ENCODE results near the gene ADCK2. TPM values are rescaled to one million over a fixed set of nuclear protein-coding genes. Genes with fewer than 3 reads are reported as not detected.
A peak's percentile ranks its signal among the peaks of the same experiment; 100 is the strongest.
"Not testable (repeated sequence)": the region's sequence is repeated elsewhere in the genome, so short reads cannot be mapped to it uniquely, and the experiment has no call there.

Gene ADCK2, protein sequence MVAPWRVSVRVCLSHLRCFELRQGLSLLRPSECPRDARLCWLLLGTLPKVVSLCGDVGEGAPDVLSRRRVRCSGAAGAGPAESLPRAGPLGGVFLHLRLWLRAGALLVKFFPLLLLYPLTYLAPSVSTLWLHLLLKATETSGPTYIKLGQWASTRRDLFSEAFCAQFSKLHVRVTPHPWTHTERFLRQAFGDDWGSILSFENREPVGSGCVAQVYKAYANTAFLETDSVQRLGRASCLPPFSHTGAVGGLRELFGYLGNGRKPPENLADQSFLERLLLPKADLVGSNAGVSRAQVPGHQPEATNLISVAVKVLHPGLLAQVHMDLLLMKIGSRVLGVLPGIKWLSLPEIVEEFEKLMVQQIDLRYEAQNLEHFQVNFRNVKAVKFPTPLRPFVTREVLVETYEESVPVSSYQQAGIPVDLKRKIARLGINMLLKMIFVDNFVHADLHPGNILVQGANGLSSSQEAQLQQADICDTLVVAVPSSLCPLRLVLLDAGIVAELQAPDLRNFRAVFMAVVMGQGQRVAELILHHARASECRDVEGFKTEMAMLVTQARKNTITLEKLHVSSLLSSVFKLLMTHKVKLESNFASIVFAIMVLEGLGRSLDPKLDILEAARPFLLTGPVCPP
- 10 to 100 TPM; 23.3 to 23.9 TPM for total RNA-seq

DNA sequence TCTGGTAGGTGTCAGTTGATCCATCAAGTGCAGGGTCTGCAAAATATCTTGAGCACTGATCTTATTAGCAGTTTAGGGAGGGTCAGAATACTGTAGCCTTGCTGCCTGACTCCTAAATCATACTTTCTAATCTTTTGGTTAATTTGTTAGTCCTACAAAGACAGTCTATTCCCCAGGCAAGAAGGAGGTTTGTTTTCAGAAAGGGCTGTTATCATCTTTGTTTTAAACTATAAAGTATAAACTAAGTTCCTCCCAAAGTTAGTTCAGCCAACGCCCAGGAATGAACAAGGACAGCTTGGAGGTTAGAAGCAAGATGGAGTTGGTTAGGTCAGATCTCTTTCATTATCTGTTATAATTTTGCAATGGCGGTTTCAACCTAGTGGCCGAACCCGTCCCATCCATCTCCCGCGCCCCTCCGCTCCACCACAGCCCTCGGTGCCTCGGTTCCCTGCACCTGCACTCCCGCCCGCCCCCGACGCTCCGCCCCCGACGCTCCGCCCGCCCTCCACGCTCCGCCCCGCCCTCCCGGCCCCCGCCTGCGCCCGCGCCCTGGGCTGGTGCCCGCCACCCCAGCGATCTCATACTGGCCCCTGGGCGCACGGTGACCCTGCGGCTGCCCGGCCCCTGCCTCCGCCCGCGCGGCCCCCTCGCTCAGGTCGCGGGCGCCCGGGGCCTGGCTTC lies at the start of gene ADCK2:
Gene ADCK2 (plus strand): TSS at position 564 of the 681 bp plus-strand sequence. CDS start 386 bp downstream, outside the sequence.
- Mint-ChIP-seq H3K27ac (peak within 1 kb of the TSS; percentile 76), H3K27me3 (no peaks in the 10 kb centered on the region), H3K4me1 (peaks cover 27% of the 10 kb centered on the region), H3K4me3 (peak within 1 kb of the TSS; percentile 89), H3K9me3 (no peaks in the 10 kb centered on the region), H3K36me3 (peaks cover 10% of the 10 kb centered on the region)
- peak; percentile 65 for DNase-seq

- no peaks in the 10 kb centered on the region for H3K4me1 Mint-ChIP-seq
- H3K9me3 Mint-ChIP-seq: no peaks in the 10 kb centered on the region
- no peak overlapping the region for H3K27ac Mint-ChIP-seq
These were observed 48.8 kb upstream of the ADCK2 start for GRCh38 chr7:140623980-140624379.

GRCh38 chr7:140624392-140625191 lies 48.2 kb upstream of the ADCK2 start:
- H3K27ac Mint-ChIP-seq: no peak overlapping the region
- H3K36me3 Mint-ChIP-seq: no peaks in the 10 kb centered on the region
- no peaks in the 10 kb centered on the region for H3K4me1 Mint-ChIP-seq
- H3K27me3 Mint-ChIP-seq: peaks cover 5% of the 10 kb centered on the region
- H3K4me3 Mint-ChIP-seq: no peak overlapping the region
- no peak for DNase-seq
- H3K9me3 Mint-ChIP-seq: no peaks in the 10 kb centered on the region

More at GRCh38 chr7:140623980-140624379, 48.8 kb upstream of the ADCK2 start:
- peaks cover 5% of the 10 kb centered on the region for H3K27me3 Mint-ChIP-seq
- H3K36me3 Mint-ChIP-seq: no peaks in the 10 kb centered on the region
- no peak for DNase-seq
- H3K4me3 Mint-ChIP-seq: no peak overlapping the region

DNA sequence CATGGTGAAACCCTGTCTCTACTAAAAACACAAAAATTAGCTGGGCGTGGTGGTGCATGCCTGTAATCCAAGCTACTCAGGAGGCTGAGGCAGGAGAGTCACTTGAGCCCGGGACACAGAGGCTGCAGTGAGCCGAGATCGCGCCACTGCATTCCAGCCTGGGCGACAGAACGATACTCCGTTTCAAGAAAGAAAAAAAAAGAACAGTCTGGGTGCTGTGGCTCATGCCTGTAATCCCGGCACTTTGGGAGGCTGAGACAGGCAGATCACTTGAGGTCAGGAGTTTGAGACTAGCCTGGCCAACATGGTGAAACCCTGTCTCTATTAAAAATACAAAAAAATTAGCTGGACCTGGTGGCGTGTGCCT lies 47.6 kb upstream of the ADCK2 start:
- H3K27me3 Mint-ChIP-seq, H3K27ac Mint-ChIP-seq: not testable (repeated sequence)

DNA sequence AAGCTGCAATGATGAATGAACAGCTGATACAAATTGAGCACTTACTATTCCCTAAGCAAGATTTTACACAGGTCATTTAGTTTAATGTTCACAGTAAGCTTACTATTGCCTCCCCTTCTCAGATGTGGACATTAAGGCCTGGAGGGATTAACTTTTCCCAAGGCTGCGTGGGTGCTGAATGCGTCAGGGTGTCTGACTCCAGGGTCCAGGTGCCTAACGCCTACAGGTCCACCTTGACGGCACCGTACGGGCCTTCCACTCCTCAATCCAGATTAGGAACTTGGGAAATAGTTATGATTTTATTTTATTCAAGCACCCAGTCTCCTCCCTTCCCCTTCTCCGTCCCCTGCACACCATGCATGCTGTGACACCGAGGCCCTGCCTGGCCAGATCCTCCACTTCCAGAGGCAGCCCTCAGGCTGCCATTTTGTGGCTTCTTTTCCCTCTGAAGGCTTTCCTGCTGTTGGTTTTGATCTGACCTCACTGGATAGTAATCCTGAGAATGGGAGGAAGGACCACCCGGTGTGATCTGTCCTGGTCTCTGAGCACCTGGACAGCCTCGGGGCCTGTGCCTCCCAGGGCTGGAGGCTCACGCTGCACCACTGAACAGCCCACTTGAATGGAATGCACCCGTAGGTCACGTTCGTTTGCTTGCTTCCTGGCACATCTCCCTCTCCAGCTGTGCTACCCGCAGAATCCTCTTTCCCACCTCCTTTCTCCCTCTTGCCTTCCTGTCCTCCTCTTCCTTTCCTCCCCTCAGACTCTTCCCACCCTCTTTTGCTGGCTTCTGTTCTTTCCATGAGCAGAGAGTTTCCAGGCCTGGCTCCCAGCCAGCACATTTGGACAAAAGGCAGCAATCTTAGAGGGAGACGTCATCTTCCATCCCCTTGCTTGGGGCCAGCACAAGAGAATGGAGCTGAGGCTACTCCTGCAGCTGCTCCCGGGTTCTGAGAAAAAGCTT lies 46.6 kb upstream of the ADCK2 start:
- Mint-ChIP-seq H3K27me3 (peaks cover 5% of the 10 kb centered on the region), H3K36me3 (no peaks in the 10 kb centered on the region), H3K4me3 (no peak overlapping the region), H3K27ac (no peak overlapping the region), H3K4me1 (no peaks in the 10 kb centered on the region), H3K9me3 (no peaks in the 10 kb centered on the region)
- no peak for DNase-seq

More for the DNA sequence above, 47.6 kb upstream of the ADCK2 start:
- H3K4me3 Mint-ChIP-seq, H3K9me3 Mint-ChIP-seq, H3K36me3 Mint-ChIP-seq, H3K4me1 Mint-ChIP-seq, DNase-seq: not testable (repeated sequence)

GRCh38 chr7:140631021-140631420 lies 41.7 kb upstream of the ADCK2 start:
- DNase-seq: no peak
- no peak overlapping the region for H3K4me3 Mint-ChIP-seq
- no peak overlapping the region for H3K27ac Mint-ChIP-seq
- H3K4me1 Mint-ChIP-seq: no peaks in the 10 kb centered on the region
- H3K36me3 Mint-ChIP-seq: no peaks in the 10 kb centered on the region
- H3K9me3 Mint-ChIP-seq: no peaks in the 10 kb centered on the region
- peaks cover 24% of the 10 kb centered on the region for H3K27me3 Mint-ChIP-seq

DNA sequence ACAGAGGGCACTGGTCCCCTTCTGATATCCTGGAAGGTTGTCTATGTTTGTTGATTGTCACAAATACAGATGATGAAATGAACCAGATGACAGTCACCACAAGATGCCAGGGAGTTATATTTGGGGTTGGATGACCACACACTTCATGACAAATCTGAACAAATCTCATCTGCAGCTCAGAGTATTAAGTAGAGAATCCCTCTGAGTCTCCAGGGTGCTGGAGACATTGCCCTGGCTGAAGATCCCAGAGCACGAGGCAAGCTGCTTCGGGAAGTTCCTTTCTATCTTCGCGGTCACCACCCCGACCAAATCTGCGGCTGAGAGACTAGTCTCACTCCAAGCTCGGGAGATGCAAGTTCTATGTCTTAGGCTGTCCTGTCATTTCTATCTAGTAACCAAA lies 41.1 kb upstream of the ADCK2 start:
- Mint-ChIP-seq H3K27ac (no peak overlapping the region), H3K9me3 (no peaks in the 10 kb centered on the region), H3K4me3 (no peak overlapping the region), H3K36me3 (no peaks in the 10 kb centered on the region), H3K4me1 (no peaks in the 10 kb centered on the region), H3K27me3 (peaks cover 24% of the 10 kb centered on the region)
- no peak for DNase-seq

GRCh38 chr7:140635345-140635744 lies 37.4 kb upstream of the ADCK2 start:
- Mint-ChIP-seq H3K27ac (no peak overlapping the region), H3K9me3 (no peaks in the 10 kb centered on the region), H3K36me3 (no peaks in the 10 kb centered on the region), H3K4me3 (no peak overlapping the region), H3K27me3 (peaks cover 59% of the 10 kb centered on the region), H3K4me1 (peaks cover 9% of the 10 kb centered on the region)
- no peak for DNase-seq

GRCh38 chr7:140635816-140636215 lies 36.9 kb upstream of the ADCK2 start:
- no peaks in the 10 kb centered on the region for H3K9me3 Mint-ChIP-seq
- no peaks in the 10 kb centered on the region for H3K36me3 Mint-ChIP-seq
- H3K27ac Mint-ChIP-seq: no peak overlapping the region
- H3K4me1 Mint-ChIP-seq: peaks cover 9% of the 10 kb centered on the region
- no peak overlapping the region for H3K4me3 Mint-ChIP-seq
- DNase-seq: no peak
- H3K27me3 Mint-ChIP-seq: peaks cover 59% of the 10 kb centered on the region

DNA sequence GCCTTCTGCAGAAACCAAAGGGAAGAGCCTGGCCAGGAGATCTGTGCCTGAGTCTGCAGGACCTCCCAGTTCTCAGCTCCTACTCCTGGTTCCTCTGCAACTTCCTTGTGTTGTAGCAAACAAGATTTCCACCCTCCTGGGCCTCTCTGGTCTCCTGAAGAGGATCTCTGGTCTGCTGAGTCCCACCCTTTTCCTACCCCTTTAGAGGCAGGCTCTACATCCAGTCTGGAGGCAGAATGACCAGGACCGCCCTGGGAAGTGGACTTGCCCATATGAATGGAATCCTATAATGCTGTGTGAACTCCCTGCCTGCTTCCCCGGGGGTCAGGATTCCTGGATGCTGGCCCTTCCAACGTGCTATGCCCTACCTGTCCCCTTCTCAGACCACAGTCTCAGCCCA lies 35.3 kb upstream of the ADCK2 start:
- H3K4me1 Mint-ChIP-seq: peaks cover 9% of the 10 kb centered on the region
- no peaks in the 10 kb centered on the region for H3K36me3 Mint-ChIP-seq
- no peaks in the 10 kb centered on the region for H3K9me3 Mint-ChIP-seq
- H3K27me3 Mint-ChIP-seq: peaks cover 72% of the 10 kb centered on the region
- no peak overlapping the region for H3K4me3 Mint-ChIP-seq
- DNase-seq: no peak
- no peak overlapping the region for H3K27ac Mint-ChIP-seq

DNA sequence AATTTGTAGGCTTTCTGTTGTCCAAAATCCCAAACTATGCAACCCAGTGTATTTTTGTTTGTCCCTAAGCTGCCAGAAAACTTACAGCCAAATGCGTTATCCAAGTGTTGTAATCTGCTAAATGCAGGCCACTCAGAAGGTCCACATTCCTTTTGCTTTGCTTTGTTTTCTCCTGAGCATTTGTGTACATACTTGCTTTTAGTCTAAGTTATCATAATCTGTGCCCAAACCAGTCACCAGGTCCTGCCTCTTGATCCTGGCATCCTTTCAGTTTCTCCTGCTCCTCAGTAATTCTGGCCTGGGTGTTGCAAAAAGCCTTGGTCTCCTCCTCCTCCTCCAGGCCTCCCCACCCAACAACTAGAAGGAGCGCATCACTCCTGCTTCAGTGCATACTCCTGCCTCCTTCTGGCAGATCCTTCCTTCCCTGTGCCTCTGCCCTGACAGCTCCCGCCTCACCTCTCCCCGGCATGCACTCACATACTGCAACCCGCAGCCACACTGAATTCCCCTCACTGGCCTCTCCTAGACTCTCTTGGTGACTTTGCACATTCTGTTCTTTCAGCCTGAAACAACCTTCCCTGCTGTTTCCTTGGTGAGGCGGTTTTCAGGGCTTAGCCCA lies 34.5 kb upstream of the ADCK2 start:
- no peak overlapping the region for H3K4me3 Mint-ChIP-seq
- H3K4me1 Mint-ChIP-seq: peaks cover 9% of the 10 kb centered on the region
- H3K9me3 Mint-ChIP-seq: no peaks in the 10 kb centered on the region
- H3K27ac Mint-ChIP-seq: no peak overlapping the region
- DNase-seq: no peak
- H3K27me3 Mint-ChIP-seq: peaks cover 73% of the 10 kb centered on the region
- H3K36me3 Mint-ChIP-seq: no peaks in the 10 kb centered on the region

DNA sequence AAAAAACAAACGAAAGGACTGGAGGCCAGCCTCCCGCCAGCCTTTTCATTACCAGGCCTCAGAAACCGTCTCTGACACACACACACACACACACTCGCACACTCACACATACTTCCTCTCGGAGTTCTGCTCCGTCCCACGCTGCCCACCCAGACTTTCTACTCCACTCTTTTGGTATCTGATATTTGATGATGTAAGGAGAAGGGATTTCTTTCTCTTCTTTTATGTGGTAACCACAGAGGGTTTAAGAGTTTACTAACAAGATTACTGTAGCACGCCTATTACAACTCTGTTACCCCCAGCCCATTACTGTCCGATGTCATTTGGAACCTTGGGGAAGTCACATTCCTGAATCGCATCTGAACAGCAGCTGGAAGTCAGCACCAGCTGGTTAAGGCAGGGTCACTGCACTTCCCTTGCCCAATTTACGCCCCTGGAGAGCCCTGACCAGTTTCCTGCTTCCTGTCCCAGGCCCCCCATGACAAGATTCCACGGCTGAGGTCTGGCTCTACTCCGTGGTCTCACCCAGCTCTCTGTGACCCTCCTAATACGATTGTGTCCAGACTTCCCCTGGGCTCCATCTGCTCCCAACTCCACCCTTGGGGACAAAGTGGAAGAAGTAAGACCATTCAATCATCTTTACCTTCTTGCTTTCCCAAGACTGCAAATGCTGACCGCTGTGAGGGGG lies 33.2 kb upstream of the ADCK2 start:
- DNase-seq: peak; percentile 21
- Mint-ChIP-seq H3K4me3 (peak overlapping the region; percentile 80), H3K27me3 (peaks cover 71% of the 10 kb centered on the region), H3K27ac (no peak overlapping the region), H3K9me3 (no peaks in the 10 kb centered on the region), H3K36me3 (no peaks in the 10 kb centered on the region), H3K4me1 (peaks cover 9% of the 10 kb centered on the region)

GRCh38 chr7:140640060-140640637 lies 32.6 kb upstream of the ADCK2 start:
- peak; percentile 11 for DNase-seq
- no peak overlapping the region for H3K27ac Mint-ChIP-seq
- H3K4me3 Mint-ChIP-seq: peak overlapping the region; percentile 80

More at GRCh38 chr7:140640060-140640637, 32.6 kb upstream of the ADCK2 start:
- Mint-ChIP-seq H3K9me3 (no peaks in the 10 kb centered on the region), H3K4me1 (peaks cover 9% of the 10 kb centered on the region), H3K27me3 (peaks cover 70% of the 10 kb centered on the region), H3K36me3 (no peaks in the 10 kb centered on the region)
